Retinal pigment epithelial cell (primary cell): Measurements from ENCODE around the gene SLC25A23.
"Not testable (repeated sequence)": the region's sequence is repeated elsewhere in the genome, so short reads cannot be mapped to it uniquely, and the experiment has no call there.

Source experiments
- DNase-seq: peaks from one replicate; pipeline ENCODE4 v3.0.0-alpha.2; 2010; ENCODE audit warnings: low read depth
- H3K4me3 ChIP-seq: 2 replicates; pipeline ENCODE4 v1.5.1; 2011; ENCODE audit warnings: mild to moderate bottlenecking, low read length, control low read depth, moderate library complexity
- CTCF ChIP-seq: conservative IDR thresholded peaks from 2 replicates; pipeline ENCODE4 v1.5.1; 2011; ENCODE audit warnings: low read depth, low read length, control low read depth, inconsistent platforms

The SLC25A23 gene

GRCh38 chr19:6459262-6460098, at the start of gene SLC25A23:
SLC25A23 (minus strand) TSS chr19:6459792; CDS start chr19:6459628, 164 bp downstream.
- peak; percentile 33 for DNase-seq
- H3K4me3 ChIP-seq: peak within 1 kb of the TSS; percentile 70
- no peak for TF ChIP-seq CTCF

GRCh38 chr19:6508028-6508771, 48.6 kb upstream of the SLC25A23 start:
- H3K4me3 ChIP-seq, DNase-seq: not testable (repeated sequence)

GRCh38 chr19:6503407-6504201, 44.0 kb upstream of the SLC25A23 start:
- no peak for TF ChIP-seq CTCF
- no peak overlapping the region for H3K4me3 ChIP-seq

GRCh38 chr19:6501740-6502648, 42.4 kb upstream of the SLC25A23 start, which contains the start of gene TUBB4A:
TUBB4A (minus strand) TSS chr19:6502309; CDS start chr19:6502212, 97 bp downstream.
- peak within 1 kb of the TSS; percentile 69 for H3K4me3 ChIP-seq
- no peak for DNase-seq

More at GRCh38 chr19:6503407-6504201, 44.0 kb upstream of the SLC25A23 start:
- no peak for DNase-seq

GRCh38 chr19:6500837-6501739, 41.5 kb upstream of the SLC25A23 start:
- no peak for TF ChIP-seq CTCF
- no peak for DNase-seq
- peak overlapping the region; percentile 69 for H3K4me3 ChIP-seq

More at GRCh38 chr19:6501740-6502648, 42.4 kb upstream of the SLC25A23 start, which contains the start of gene TUBB4A:
- no peak for TF ChIP-seq CTCF

GRCh38 chr19:6499052-6499790, 39.6 kb upstream of the SLC25A23 start:
- TF ChIP-seq CTCF: no peak
- no peak for DNase-seq
- H3K4me3 ChIP-seq: no peak overlapping the region
